Activated naive CD4-positive, alpha-beta T cell treated with anti-CD3 and anti-CD28 coated beads, Interleukin-2, amount 50 U/mL, for 24 hours (primary cell): Measurements from ENCODE around the gene DDX39B.
"Not testable (repeated sequence)": the region's sequence is repeated elsewhere in the genome, so short reads cannot be mapped to it uniquely, and the experiment has no call there.

ENCODE experiments used
- H3K27ac Mint-ChIP-seq: one replicate; pipeline ENCODE4 v1.8.0; 2021; ENCODE audit warnings: mild to moderate bottlenecking, mixed read lengths
- H3K27me3 Mint-ChIP-seq: one replicate; pipeline ENCODE4 v1.8.0; 2021; ENCODE audit warnings: mixed read lengths
- H3K36me3 Mint-ChIP-seq: one replicate; pipeline ENCODE4 v1.8.0; 2021; ENCODE audit warnings: mixed read lengths
- H3K4me1 Mint-ChIP-seq: one replicate; pipeline ENCODE4 v1.8.0; 2021; ENCODE audit warnings: mixed read lengths
- H3K4me3 Mint-ChIP-seq: one replicate; pipeline ENCODE4 v1.8.0; 2021; ENCODE audit warnings: mild to moderate bottlenecking, mixed read lengths
- H3K9me3 Mint-ChIP-seq: one replicate; pipeline ENCODE4 v1.8.0; 2021; ENCODE audit warnings: mixed read lengths

DDX39B gene

DNA sequence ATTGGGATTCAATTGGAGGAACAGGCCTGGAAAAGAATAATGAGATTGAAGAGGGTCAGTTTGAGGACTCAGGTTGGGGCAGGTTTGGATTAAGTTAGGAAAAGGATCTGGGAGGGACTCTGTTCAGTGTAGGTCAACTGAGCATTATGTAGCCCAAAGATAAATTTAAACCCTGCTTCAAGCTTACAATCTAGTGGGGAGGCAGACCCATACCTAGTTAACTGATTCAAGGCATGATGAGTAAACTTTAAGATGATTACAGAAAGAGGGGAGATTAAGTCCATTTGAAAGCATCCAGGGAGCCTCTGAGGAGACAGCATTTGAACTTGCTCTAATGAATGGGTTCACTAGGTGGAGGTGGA lies 18.9 kb upstream of the DDX39B start:
- H3K36me3 Mint-ChIP-seq = peaks cover 33% of the 10 kb centered on the region
- H3K4me3 Mint-ChIP-seq = peak overlapping the region; percentile 81
- no peaks in the 10 kb centered on the region for H3K9me3 Mint-ChIP-seq
- H3K27me3 Mint-ChIP-seq = no peaks in the 10 kb centered on the region
- peaks cover 84% of the 10 kb centered on the region for H3K4me1 Mint-ChIP-seq
- H3K27ac Mint-ChIP-seq = peak overlapping the region; percentile 94

DNA sequence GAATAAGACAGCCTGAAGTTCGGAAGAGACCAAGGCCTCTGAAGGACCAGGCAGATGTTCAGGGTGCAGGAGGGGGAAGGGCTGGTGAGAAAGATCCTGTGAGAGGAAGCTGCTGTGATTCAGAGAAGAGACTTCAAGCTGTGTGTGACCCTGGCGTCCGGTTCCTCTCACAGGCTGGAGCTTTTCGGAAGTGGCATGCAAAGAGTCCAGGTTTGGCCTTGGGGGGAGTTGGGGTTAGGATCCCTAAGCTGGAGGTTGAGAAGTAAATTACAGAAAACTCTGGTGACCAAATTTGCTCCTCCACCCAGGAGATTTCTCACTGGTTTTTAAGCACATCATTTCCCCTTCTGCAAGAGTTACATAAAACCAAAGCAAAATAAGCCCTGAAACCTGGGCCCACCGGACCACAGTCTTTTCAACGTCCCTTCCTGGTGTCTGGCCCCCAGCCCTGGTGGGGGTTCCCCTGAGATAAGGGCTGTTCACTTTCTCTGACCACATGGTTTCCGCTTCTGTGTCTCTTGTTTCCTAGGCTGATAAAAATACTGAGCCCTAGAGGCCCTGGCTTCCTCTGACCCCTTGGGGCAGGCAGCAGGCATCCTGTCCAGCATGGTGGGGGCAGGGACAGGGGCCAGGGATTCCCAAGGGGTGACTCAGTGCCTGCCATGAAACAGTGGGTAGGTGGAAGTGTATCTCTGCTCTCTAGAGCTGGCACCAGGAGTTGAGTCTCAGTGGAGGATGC lies 18.3 kb upstream of the DDX39B start:
- Mint-ChIP-seq H3K9me3 (no peaks in the 10 kb centered on the region), H3K36me3 (peaks cover 30% of the 10 kb centered on the region), H3K27ac (peak overlapping the region; percentile 94), H3K27me3 (no peaks in the 10 kb centered on the region), H3K4me1 (peaks cover 79% of the 10 kb centered on the region), H3K4me3 (peak overlapping the region; percentile 81)

DNA sequence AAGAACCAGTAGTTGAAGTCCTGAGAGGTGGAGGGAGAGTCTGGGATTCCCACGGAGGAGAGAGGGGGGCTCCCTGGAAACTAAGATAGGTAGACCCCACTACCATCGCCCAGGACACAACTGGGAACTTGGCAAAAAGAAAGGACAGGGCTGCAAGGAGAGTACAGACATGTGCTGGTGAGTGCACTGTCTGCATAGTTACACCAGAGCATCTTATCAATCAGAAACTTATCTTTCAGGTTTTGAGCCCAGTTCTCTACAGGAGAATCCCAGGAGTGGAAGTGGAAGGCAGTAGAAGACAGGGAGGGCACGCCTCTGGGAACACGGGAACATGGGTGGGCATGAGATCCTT lies 17.8 kb upstream of the DDX39B start:
- peak overlapping the region; percentile 81 for H3K4me3 Mint-ChIP-seq
- H3K36me3 Mint-ChIP-seq = peaks cover 26% of the 10 kb centered on the region
- peaks cover 77% of the 10 kb centered on the region for H3K4me1 Mint-ChIP-seq
- peak overlapping the region; percentile 94 for H3K27ac Mint-ChIP-seq
- no peaks in the 10 kb centered on the region for H3K27me3 Mint-ChIP-seq
- H3K9me3 Mint-ChIP-seq = no peaks in the 10 kb centered on the region

DNA sequence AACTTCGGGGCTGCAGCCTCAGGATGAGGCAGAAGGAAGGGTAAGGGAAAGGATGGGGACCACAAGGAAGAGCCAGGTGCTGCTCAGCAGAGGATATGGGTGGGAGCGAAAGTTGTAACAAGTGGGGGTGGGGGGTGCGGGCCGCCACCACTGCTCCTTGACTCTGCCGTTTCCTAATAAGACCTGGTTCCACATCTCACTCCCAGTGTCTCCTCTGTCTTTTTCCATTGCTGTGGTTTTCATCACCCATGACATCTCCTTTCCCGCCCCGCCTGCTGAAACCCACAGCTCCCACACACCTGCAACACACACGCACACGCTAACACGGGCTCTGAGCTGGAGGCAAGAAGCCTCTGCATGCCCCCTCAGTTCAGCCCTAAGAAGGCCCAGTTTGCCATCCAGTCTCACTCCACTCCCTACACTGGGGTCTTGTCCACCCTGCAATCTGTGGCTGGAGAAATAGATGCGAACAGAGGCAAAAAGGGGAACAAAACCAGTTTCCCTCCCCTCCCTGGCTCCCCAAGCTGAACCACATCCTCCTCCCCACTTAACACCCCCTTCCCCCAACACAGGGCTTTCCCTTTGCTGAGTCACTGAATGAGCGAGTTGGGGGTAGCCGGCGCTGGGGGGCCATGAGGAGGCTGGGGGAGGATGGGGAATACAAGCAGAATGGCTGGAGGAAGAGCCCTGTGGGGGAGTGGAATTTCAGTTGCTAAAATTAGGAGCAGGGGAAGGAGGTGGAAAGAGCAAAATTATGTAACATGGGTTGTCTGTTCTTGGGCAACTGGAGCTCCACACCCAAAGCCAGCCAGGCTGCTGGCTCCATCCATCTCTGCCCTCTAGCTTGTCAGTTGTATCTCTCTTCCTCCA lies 17.1 kb upstream of the DDX39B start:
- Mint-ChIP-seq H3K36me3 (peaks cover 25% of the 10 kb centered on the region), H3K27me3 (no peaks in the 10 kb centered on the region), H3K27ac (peak overlapping the region; percentile 94), H3K4me1 (peaks cover 76% of the 10 kb centered on the region), H3K4me3 (peak overlapping the region; percentile 81), H3K9me3 (no peaks in the 10 kb centered on the region)

DNA sequence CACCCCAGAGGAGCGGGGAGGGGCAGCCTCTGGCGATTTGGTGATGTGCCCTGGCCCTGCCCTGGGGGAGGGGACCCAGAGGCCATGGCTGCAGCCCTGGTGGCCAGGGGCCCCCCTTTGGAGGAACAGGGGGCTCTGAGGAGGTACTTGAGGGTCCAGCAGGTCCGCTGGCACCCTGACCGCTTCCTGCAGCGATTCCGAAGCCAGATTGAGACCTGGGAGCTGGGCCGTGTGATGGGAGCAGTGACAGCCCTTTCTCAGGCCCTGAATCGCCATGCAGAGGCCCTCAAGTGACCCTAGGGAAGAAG lies 16.5 kb upstream of the DDX39B start:
- Mint-ChIP-seq H3K27ac (peak overlapping the region; percentile 94), H3K36me3 (peaks cover 22% of the 10 kb centered on the region), H3K27me3 (no peaks in the 10 kb centered on the region), H3K4me1 (peaks cover 72% of the 10 kb centered on the region), H3K9me3 (no peaks in the 10 kb centered on the region), H3K4me3 (peak overlapping the region; percentile 81)

DNA sequence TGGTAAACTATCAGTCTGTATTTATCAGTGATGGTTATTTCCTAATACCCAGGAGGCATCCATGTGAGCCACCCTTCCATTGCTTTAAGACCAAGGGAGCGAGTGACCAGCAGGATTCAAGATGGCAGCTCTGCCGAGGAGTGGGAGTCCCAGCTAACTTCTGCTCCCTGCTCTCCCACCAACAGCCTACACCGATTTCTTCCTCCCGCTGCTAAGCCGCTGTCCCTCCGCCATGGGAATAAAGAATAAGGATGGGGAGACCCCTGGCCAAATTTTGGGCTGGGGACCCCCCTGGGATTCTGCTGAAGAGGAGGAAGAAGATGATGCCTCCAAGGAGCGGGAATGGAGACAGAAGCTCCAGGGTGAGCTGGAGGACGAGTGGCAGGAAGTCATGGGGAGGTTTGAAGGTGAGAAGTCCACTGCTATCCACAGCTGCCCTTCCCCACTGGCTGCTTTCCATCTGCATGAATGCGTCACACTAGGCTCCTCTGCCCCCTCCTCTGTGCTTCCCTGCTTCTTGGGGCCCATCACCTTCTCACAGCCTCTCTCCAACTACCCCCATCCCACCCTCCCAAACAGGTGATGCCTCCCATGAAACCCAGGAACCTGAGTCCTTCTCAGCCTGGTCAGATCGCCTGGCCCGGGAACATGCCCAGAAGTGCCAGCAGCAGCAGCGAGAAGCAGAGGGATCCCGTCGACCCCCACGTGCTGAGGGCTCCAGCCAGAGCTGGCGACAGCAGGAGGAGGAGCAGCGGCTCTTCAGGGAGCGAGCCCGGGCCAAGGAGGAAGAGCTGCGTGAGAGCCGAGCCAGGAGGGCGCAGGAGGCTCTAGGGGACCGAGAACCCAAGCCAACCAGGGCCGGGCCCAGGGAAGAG lies 15.9 kb upstream of the DDX39B start:
- H3K4me1 Mint-ChIP-seq = peaks cover 66% of the 10 kb centered on the region
- H3K9me3 Mint-ChIP-seq = no peaks in the 10 kb centered on the region
- peaks cover 18% of the 10 kb centered on the region for H3K36me3 Mint-ChIP-seq
- H3K27me3 Mint-ChIP-seq = no peaks in the 10 kb centered on the region
- peak overlapping the region; percentile 94 for H3K27ac Mint-ChIP-seq
- peak overlapping the region; percentile 33 for H3K4me3 Mint-ChIP-seq

DNA sequence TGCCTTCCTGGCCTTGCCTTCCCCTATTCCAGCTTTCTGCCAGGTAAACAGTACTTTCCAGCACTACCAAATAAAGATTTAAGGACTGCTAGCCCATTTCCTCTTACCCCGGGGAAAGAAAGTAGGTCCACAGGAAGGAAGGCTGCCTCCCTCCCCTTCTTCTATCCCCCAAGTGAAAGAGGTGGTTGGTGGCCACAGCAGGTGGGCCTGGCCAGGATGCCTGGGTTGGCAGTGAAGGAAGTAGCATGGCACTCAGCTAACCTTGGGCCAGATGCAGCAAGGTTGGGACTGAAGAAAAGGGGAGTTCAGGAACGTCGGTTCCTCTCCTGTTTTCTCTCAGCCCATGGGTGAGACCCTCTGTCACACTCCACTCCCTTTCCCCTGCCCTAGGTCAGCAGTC lies 14.5 kb upstream of the DDX39B start:
- no peaks in the 10 kb centered on the region for H3K27me3 Mint-ChIP-seq
- no peaks in the 10 kb centered on the region for H3K9me3 Mint-ChIP-seq
- peak overlapping the region; percentile 27 for H3K27ac Mint-ChIP-seq
- peak overlapping the region; percentile 3 for H3K4me3 Mint-ChIP-seq
- H3K36me3 Mint-ChIP-seq = peaks cover 14% of the 10 kb centered on the region
- peaks cover 60% of the 10 kb centered on the region for H3K4me1 Mint-ChIP-seq

DNA sequence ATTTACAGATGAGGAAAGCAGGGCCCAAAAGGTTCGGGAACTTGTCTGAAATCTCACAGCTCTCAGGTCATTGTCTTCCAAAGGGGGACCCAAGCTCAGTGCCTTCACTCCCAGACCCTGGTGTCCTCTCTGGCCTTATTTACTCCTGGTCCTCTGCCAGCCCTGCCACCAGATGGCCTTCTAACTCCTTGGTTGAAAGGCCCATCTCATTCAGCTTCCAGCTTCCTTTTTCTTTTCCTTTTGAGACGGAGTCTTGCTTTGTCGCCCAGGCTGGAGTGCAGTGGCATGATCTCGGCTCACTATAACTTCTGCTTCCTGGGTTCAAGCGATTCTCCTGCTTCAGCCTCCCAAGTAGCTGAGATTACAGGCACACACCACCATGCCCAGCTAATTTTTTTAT lies 9.6 kb upstream of the DDX39B start:
- Mint-ChIP-seq H3K4me1 (peaks cover 37% of the 10 kb centered on the region), H3K4me3 (peak overlapping the region; percentile 51), H3K27ac (peak overlapping the region; percentile 59)
- not testable (repeated sequence) for H3K36me3 Mint-ChIP-seq, H3K27me3 Mint-ChIP-seq, H3K9me3 Mint-ChIP-seq

DNA sequence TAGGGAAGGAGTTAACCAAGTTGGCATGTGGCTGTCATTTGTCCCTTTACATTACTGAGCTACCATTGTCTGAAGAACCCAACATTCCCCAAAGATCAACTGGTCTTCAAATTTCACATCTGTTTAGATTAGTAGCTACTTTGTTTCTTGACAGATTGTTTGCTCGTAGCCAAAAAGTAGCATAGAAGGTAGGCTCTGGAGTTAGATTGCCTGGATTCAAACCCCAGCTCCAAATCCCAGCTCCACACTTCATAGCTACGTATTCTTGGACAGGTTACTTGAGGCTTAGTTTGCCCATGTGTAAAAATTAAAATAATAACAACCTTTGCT lies 6.7 kb upstream of the DDX39B start:
- Mint-ChIP-seq H3K4me3 (peak overlapping the region; percentile 89), H3K27me3 (no peaks in the 10 kb centered on the region), H3K27ac (peak overlapping the region; percentile 66), H3K36me3 (no peaks in the 10 kb centered on the region), H3K4me1 (peaks cover 26% of the 10 kb centered on the region), H3K9me3 (no peaks in the 10 kb centered on the region)

DNA sequence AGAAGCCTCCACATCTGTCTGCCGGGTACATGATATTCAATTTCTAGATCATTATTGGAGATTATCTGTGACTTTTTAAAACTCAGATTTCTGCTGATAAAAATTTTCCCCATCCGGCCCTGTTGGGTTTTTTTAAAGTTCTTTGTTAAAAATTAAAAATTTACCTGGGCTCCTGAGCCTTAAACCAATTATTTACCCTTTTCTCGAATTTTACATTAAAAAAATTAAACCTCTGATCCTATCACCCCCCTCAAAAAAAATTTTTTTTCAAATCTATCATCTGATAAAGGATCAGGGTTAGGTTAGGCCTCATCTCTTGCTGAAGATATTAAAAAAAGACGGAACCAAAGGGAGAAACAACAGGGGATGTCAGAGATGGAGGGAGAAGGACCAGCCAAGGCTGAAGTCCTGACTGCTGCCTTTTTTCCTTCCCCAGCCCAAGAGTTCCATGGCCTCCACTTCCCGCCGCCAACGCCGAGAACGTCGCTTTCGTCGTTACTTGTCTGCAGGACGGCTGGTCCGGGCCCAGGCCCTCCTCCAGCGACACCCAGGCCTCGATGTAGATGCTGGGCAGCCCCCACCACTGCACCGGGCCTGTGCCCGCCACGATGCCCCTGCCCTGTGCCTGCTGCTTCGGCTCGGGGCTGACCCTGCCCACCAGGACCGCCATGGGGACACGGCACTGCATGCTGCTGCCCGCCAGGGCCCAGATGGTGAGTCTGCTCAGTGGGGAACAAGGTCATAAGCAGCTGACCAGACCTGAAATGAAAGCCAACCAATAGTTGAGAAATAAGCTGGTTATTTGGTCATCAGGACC lies 6.1 kb upstream of the DDX39B start:
- Mint-ChIP-seq H3K36me3 (no peaks in the 10 kb centered on the region), H3K27ac (peak overlapping the region; percentile 77), H3K9me3 (no peaks in the 10 kb centered on the region), H3K27me3 (no peaks in the 10 kb centered on the region), H3K4me1 (peaks cover 30% of the 10 kb centered on the region), H3K4me3 (peak overlapping the region; percentile 89)

DNA sequence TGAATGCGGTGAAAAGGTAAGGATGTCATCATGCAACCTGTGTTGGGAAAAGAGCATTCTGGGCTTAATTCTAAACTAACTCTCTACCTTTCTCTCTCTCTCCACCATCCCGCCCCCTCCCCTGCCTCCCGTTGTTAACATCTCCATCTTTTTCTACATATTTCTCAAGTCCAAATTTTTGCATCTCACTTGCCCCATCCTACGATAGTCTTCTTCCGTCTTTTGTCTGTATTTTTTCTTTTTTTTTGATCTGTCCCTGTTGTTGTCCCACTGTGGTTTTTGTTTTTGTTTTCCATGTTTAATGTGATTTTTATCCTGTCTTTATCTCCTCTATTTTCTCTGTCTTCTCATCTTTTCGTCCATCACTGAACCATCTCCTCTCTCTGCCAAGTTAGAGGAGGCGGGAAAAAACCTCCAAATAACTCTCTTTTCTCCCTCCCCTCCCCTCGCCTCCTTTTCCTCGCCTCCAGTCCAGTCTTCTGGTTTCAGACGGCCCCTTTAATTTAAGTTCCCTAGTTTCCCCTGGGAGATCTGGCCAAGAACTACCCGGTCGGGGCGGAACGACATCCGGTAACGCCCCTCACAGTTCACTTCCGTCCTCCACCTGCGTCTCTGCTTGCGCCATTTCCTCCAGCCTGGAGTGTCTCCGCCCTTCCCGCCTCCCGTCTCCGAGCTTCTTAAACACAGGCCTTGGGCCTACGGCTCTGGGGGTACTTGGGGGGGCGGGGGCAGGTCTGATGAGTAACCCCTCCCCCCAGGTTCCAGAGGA lies 5.3 kb upstream of the DDX39B start, which contains the start of gene NFKBIL1:
NFKBIL1 (plus strand) TSS at position 651 of the 769 bp plus-strand sequence; CDS start at position 738, 87 bp downstream.
- H3K27me3 Mint-ChIP-seq = no peaks in the 10 kb centered on the region

DNA sequence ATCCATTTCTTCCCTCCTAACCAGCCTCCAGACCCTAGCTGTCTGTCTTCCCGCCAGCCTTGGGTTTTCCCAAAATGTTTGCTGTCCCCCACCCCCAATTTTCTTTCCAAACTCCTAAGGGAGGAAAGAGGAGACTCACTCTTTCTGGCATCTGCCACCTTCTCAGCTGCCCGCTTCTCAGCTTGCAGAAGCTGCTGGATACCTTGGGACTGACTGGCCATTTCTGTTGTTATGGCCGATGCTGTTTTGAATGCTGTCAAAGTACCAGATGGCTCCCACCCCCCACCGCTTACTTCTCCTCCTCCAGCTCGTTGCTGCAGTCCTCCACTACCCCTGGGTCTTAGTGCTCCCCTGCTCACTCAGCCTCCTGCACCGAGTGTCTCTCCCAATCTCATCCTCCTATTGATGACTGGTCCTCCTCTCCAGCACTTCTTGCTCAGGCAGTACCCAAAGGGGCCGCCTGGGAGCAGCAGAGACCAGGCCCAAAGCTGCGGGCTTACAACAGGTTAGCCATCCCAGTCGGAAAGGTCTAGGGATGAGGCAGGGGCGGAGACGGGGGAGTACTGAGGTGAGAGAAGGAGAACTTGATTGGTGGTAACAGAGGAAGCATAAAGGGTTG lies 4.6 kb upstream of the DDX39B start, which contains the start of gene ATP6V1G2:
ATP6V1G2 (minus strand) TSS at position 270 of the 619 bp plus-strand sequence; CDS start at position 221, 49 bp downstream.
- H3K27ac Mint-ChIP-seq = peak within 1 kb of the TSS; percentile 65
- peaks cover under 1% of the 10 kb centered on the region for H3K36me3 Mint-ChIP-seq
- peaks cover 31% of the 10 kb centered on the region for H3K4me1 Mint-ChIP-seq

More for the DNA sequence above, 5.3 kb upstream of the DDX39B start, which contains the start of gene NFKBIL1:
- Mint-ChIP-seq H3K36me3 (no peaks in the 10 kb centered on the region), H3K9me3 (no peaks in the 10 kb centered on the region), H3K27ac (peak within 1 kb of the TSS; percentile 77), H3K4me1 (peaks cover 33% of the 10 kb centered on the region), H3K4me3 (peak within 1 kb of the TSS; percentile 89)

DNA sequence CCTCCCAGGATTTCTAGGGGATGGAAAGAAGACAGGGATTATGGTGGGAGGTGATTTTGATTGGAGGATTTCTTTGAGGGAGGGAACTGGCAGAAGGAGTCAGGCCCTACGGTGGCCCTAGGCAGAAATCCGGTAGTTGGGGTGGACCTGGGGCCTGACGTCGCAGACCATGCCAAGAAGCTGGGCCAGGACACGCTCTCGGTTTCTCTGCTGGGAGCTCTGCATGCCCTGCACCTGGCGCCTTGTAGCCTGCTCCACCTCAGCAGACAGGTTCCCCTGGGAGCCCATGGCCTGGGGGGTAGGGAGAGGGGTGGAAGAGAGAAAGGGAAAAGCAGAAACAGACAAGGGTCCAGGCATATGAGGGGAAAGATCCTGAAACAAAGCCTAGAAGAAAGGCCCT lies 3.5 kb upstream of the DDX39B start:
- H3K27me3 Mint-ChIP-seq = no peaks in the 10 kb centered on the region
- peak overlapping the region; percentile 27 for H3K4me3 Mint-ChIP-seq
- no peaks in the 10 kb centered on the region for H3K9me3 Mint-ChIP-seq
- H3K4me1 Mint-ChIP-seq = peaks cover 28% of the 10 kb centered on the region
- H3K27ac Mint-ChIP-seq = no peak overlapping the region
- H3K36me3 Mint-ChIP-seq = peaks cover 11% of the 10 kb centered on the region

More for the DNA sequence above, 4.6 kb upstream of the DDX39B start, which contains the start of gene ATP6V1G2:
- Mint-ChIP-seq H3K9me3 (no peaks in the 10 kb centered on the region), H3K27me3 (no peaks in the 10 kb centered on the region), H3K4me3 (peak within 1 kb of the TSS; percentile 89)

DNA sequence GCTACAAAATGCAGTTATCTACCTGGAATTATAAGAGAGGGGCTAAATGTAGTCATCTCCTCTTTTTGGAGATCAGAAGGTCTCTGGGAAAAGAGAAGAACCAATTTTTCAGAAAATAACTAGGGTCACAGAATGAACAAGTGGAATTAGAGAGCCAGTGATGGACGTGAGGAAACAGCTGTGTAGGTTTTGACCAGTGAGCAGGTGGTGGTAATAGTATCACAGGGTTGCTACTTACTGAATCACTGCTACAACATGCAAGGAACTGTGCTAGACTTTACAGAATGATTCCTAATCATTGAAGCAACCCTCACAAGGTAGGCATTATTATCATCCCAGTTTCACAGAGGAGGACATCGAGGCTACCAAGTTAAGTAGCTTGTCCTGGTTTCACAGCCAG lies 2.9 kb upstream of the DDX39B start:
- H3K4me3 Mint-ChIP-seq = no peak overlapping the region
- peaks cover 34% of the 10 kb centered on the region for H3K4me1 Mint-ChIP-seq
- H3K27ac Mint-ChIP-seq = no peak overlapping the region
- peaks cover 16% of the 10 kb centered on the region for H3K36me3 Mint-ChIP-seq
- no peaks in the 10 kb centered on the region for H3K27me3 Mint-ChIP-seq
- H3K9me3 Mint-ChIP-seq = no peaks in the 10 kb centered on the region
